MG63 (cell line): ENCODE data around the gene ZNF654. TPM values are rescaled to one million over a fixed set of nuclear protein-coding genes. Genes with fewer than 3 reads are reported as not detected.

ENCODE experiments used
- total RNA-seq: library from RNA; depleted of rRNA; stranded (reverse); fragments of >200 nt; shearing (Covaris generic); gene quantifications from 2 replicates; pipeline ENCODE4 v1.2.3, GENCODE V29; 2014; ENCODE audit warnings: low replicate concordance; rRNA removed

The ZNF654 gene
- total RNA-seq, 1 experiment from 2014 or later: 3.1 TPM

Other genes with a start within 250 kb of the ZNF654 start
- 4.7 and 4.8 TPM in 2 replicates for gene CGGBP1, start 250 bp upstream of the ZNF654 start, total RNA-seq
- 12.6 and 16.4 TPM in 2 replicates for gene C3orf38, start 90.7 kb downstream of the ZNF654 start, total RNA-seq